GM23338 (cell line): ENCODE data around the gene BACE2. TPM values are rescaled to one million over a fixed set of nuclear protein-coding genes. Genes with fewer than 3 reads are reported as not detected.

ENCODE experiments used
- ATAC-seq: fragments of 200-7000 bp; cut with Tn5 transposase; 3 replicates; pipeline ENCODE4 v1.9.1; 2020
- DNase-seq: peaks from one replicate; pipeline ENCODE4 v3.0.0-alpha.2; 2015; ENCODE audit warnings: low spot score
- H2AFZ ChIP-seq: fragments of 200-600 bp; sonication (generic); 2 replicates; pipeline ENCODE4 v1.8.0; 2016; ENCODE audit warnings: antibody characterized with exemption, mild to moderate bottlenecking, moderate library complexity
- H3F3A ChIP-seq: fragments of 200-600 bp; sonication (generic); replicated peaks from 2 replicates; pipeline ENCODE4 v1.8.0; 2017; ENCODE audit warnings: antibody characterized with exemption, mixed run types, low read depth
- H3K27ac ChIP-seq: fragments of 200-600 bp; sonication (generic); 2 replicates; pipeline ENCODE4 v1.6.1; 2016; ENCODE audit warnings: low read depth
- H3K27me3 ChIP-seq: fragments of 200-600 bp; sonication (generic); 2 replicates; pipeline ENCODE4 v1.8.0; 2016; ENCODE audit warnings: mild to moderate bottlenecking, mixed run types, moderate library complexity; ENCODE audit not compliant: insufficient read depth
- H3K36me3 ChIP-seq: fragments of 200-600 bp; sonication (generic); 2 replicates; pipeline ENCODE4 v1.8.0; 2016; ENCODE audit warnings: mild to moderate bottlenecking; ENCODE audit not compliant: insufficient read depth
- H3K4me1 ChIP-seq: fragments of 200-600 bp; sonication (generic); 2 replicates; pipeline ENCODE4 v1.8.0; 2016; ENCODE audit warnings: mild to moderate bottlenecking, moderate library complexity; ENCODE audit not compliant: insufficient read depth
- H3K4me2 ChIP-seq: fragments of 200-600 bp; sonication (generic); 2 replicates; pipeline ENCODE4 v1.7.1; 2017; ENCODE audit warnings: mixed run types
- H3K4me3 ChIP-seq: fragments of 200-600 bp; sonication (generic); 2 replicates; pipeline ENCODE4 v1.6.1; 2016; ENCODE audit warnings: mixed run types
- H3K79me2 ChIP-seq: fragments of 200-600 bp; sonication (generic); replicated peaks from 2 replicates; pipeline ENCODE4 v1.8.0; 2017; ENCODE audit warnings: mild to moderate bottlenecking; ENCODE audit not compliant: insufficient read depth
- H3K9me2 ChIP-seq: fragments of 200-600 bp; sonication (generic); 2 replicates; pipeline ENCODE4 v1.8.0; 2017; ENCODE audit not compliant: insufficient read depth
- H4K20me1 ChIP-seq: fragments of 200-600 bp; sonication (generic); replicated peaks from 2 replicates; pipeline ENCODE4 v1.8.0; 2017; ENCODE audit warnings: mild to moderate bottlenecking; ENCODE audit not compliant: insufficient read depth
- H3K27ac Mint-ChIP-seq: 2 replicates; pipeline ENCODE4 v1.8.0; 2020; ENCODE audit warnings: inconsistent platforms, mild to moderate bottlenecking, moderate library complexity, mixed read lengths
- H3K27me3 Mint-ChIP-seq: 3 replicates; pipeline ENCODE4 v1.8.0; 2022; ENCODE audit warnings: low read depth, mild to moderate bottlenecking, moderate library complexity, mixed read lengths, inconsistent platforms; ENCODE audit not compliant: insufficient read depth, poor library complexity
- H3K36me3 Mint-ChIP-seq: 3 replicates; pipeline ENCODE4 v1.8.0; 2021; ENCODE audit warnings: low read depth, mild to moderate bottlenecking, inconsistent platforms, moderate library complexity, mixed read lengths
- H3K4me1 Mint-ChIP-seq: 3 replicates; pipeline ENCODE4 v1.8.0; 2020; ENCODE audit warnings: mild to moderate bottlenecking, inconsistent platforms, mixed read lengths
- H3K4me3 Mint-ChIP-seq: 3 replicates; pipeline ENCODE4 v1.8.0; 2021; ENCODE audit warnings: moderate library complexity, mild to moderate bottlenecking, inconsistent platforms, mixed read lengths
- H3K9me3 Mint-ChIP-seq: 3 replicates; pipeline ENCODE4 v1.8.0; 2020; ENCODE audit warnings: moderate library complexity, mild to moderate bottlenecking, inconsistent platforms, mixed read lengths
- CREB1 ChIP-seq: fragments of 250-450 bp; sonication (Bioruptor Pico); IDR thresholded peaks from 2 replicates; pipeline ENCODE4 v1.5.0; 2020; ENCODE audit warnings: low read depth, mild to moderate bottlenecking, moderate library complexity
- EZH2 ChIP-seq: fragments of 200-600 bp; sonication (generic); IDR thresholded peaks from one replicate; pipeline ENCODE4 v1.8.0; 2017; ENCODE audit warnings: antibody characterized with exemption, mild to moderate bottlenecking, low read depth; ENCODE audit not compliant: unreplicated experiment
- EZH2phosphoT487 ChIP-seq: fragments of 200-600 bp; sonication (generic); IDR thresholded peaks from one replicate; pipeline ENCODE4 v1.8.1; 2018; ENCODE audit warnings: antibody characterized with exemption; ENCODE audit not compliant: unreplicated experiment
- NANOG ChIP-seq: IDR thresholded peaks from 2 replicates; pipeline ENCODE4 v1.6.1; 2016; ENCODE audit warnings: antibody characterized with exemption, borderline replicate concordance
- STAT1 ChIP-seq: IDR thresholded peaks from one replicate; pipeline ENCODE4 v1.6.1; 2016; ENCODE audit warnings: antibody characterized with exemption; ENCODE audit not compliant: unreplicated experiment
- ZNF114 ChIP-seq: fragments of 250-450 bp; sonication (Bioruptor Pico); IDR thresholded peaks from 2 replicates; pipeline ENCODE4 v1.5.0; 2020; ENCODE audit warnings: mild to moderate bottlenecking, moderate library complexity
- polyA plus RNA-seq: library from polyadenylated mRNA; unstranded; fragments of >200 nt; fragmentation: Nextera tagmentation; extraction: Ambion mirVana; gene quantifications from 2 replicates; pipeline ENCODE4 v1.2.1, GENCODE V29; 2016
- total RNA-seq: library from RNA; depleted of rRNA; stranded (reverse); fragments of >200 nt; shearing (Covaris generic); gene quantifications from 2 replicates; pipeline ENCODE4 v1.2.3, GENCODE V29; 2014
- TF ChIP-seq, protein P1 (sequence below): IDR thresholded peaks from one replicate; pipeline ENCODE4 v1.6.1; 2018; ENCODE audit warnings: antibody characterized with exemption; ENCODE audit not compliant: unreplicated experiment
- TF ChIP-seq, protein P2 (sequence below): IDR thresholded peaks from 2 replicates; pipeline ENCODE4 v1.6.1; 2016; ENCODE audit warnings: antibody characterized with exemption
- TF ChIP-seq, protein P3 (sequence below), 2 experiments: fragments of 200-600 bp in 1 of 2; sonication (generic) in 1 of 2; conservative IDR thresholded peaks; 2 replicates each; pipeline versions ENCODE4 v1.5.1 to v1.6.1; 2016 to 2017; ENCODE audit warnings: antibody characterized with exemption in 2 of 2, low read depth in 2 of 2, mild to moderate bottlenecking in 2 of 2, moderate library complexity in 1 of 2

BACE2 gene
- total and polyA plus RNA-seq, 2 experiments from 2014 or later = 3.5 to 6.8 TPM

DNA sequence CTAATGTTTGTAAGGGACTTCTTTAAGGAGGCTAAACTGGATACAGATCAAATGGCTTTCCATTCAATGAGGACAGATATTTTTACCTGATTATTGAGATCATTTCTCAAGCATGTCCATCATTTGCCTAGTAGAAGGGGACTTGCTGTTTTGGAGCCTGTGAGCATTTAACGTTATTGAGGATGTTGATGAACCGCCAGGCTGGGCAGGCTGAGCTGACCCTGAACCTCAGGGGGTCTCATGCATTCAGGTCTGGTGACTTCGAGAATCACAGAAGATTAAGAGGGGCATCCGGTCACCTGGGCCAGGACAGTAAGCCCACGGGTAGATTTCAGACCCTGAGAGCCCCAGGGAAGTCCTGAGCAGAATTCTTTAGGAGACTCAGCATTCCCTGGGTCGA, 63.1 kb downstream of the BACE2 start:
- H3K9me3 Mint-ChIP-seq = no peaks in the 10 kb centered on the region; the same call in 2 of the 3 replicates

DNA sequence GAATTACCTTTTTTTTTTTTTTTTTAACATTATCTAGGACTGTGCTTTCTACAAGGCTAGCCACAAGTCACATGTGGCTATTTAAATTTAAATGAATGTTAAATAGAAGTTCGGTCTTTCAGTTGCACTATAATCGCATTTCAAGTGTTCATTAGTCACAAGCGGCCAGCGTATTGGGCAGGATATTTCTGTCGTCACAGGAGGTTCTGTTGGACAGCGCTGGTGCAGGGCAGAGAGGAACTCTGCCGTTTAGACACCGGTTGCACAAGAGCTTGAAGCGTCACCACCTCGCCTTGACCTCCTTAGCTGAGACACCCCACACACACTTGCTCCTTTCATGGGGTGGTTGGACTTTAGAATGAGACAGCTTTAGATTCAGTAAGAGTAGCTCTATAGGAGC, 64.1 kb downstream of the BACE2 start:
- H3K27me3 Mint-ChIP-seq = no peaks in the 10 kb centered on the region
- ATAC-seq = no peak
- H3K27ac ChIP-seq = no peak overlapping the region
- H3K9me2 ChIP-seq = peaks cover 9% of the 10 kb centered on the region
- H4K20me1 ChIP-seq = no peaks in the 10 kb centered on the region
- no peak for DNase-seq
- H3K36me3 Mint-ChIP-seq = peaks cover 7% of the 10 kb centered on the region; the same call in 2 of the 3 replicates
- H3K9me3 Mint-ChIP-seq = no peaks in the 10 kb centered on the region; the same call in 2 of the 3 replicates
- H3K27me3 ChIP-seq = no peaks in the 10 kb centered on the region
- H3K36me3 ChIP-seq = no peaks in the 10 kb centered on the region
- no peak overlapping the region for H3K4me3 ChIP-seq
- peaks cover 11% of the 10 kb centered on the region; the same call in 2 of the 3 replicates for H3K4me1 Mint-ChIP-seq
- H3F3A ChIP-seq = no peaks in the 10 kb centered on the region
- H3K27ac Mint-ChIP-seq = no peak overlapping the region
- H3K4me1 ChIP-seq = peaks cover 5% of the 10 kb centered on the region; the same call in 1 of the 2 replicates
- no peaks in the 10 kb centered on the region for H3K79me2 ChIP-seq
- no peak overlapping the region for H3K4me2 ChIP-seq
- H2AFZ ChIP-seq = no peak overlapping the region
- no peak overlapping the region for H3K4me3 Mint-ChIP-seq
- TF ChIP-seq, protein P1, sequence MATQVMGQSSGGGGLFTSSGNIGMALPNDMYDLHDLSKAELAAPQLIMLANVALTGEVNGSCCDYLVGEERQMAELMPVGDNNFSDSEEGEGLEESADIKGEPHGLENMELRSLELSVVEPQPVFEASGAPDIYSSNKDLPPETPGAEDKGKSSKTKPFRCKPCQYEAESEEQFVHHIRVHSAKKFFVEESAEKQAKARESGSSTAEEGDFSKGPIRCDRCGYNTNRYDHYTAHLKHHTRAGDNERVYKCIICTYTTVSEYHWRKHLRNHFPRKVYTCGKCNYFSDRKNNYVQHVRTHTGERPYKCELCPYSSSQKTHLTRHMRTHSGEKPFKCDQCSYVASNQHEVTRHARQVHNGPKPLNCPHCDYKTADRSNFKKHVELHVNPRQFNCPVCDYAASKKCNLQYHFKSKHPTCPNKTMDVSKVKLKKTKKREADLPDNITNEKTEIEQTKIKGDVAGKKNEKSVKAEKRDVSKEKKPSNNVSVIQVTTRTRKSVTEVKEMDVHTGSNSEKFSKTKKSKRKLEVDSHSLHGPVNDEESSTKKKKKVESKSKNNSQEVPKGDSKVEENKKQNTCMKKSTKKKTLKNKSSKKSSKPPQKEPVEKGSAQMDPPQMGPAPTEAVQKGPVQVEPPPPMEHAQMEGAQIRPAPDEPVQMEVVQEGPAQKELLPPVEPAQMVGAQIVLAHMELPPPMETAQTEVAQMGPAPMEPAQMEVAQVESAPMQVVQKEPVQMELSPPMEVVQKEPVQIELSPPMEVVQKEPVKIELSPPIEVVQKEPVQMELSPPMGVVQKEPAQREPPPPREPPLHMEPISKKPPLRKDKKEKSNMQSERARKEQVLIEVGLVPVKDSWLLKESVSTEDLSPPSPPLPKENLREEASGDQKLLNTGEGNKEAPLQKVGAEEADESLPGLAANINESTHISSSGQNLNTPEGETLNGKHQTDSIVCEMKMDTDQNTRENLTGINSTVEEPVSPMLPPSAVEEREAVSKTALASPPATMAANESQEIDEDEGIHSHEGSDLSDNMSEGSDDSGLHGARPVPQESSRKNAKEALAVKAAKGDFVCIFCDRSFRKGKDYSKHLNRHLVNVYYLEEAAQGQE = no peak
- no peak for TF ChIP-seq ZNF114 (CRISPR knock-in tag)
- no peak for TF ChIP-seq STAT1
- TF ChIP-seq NANOG = no peak
- TF ChIP-seq, protein P2, sequence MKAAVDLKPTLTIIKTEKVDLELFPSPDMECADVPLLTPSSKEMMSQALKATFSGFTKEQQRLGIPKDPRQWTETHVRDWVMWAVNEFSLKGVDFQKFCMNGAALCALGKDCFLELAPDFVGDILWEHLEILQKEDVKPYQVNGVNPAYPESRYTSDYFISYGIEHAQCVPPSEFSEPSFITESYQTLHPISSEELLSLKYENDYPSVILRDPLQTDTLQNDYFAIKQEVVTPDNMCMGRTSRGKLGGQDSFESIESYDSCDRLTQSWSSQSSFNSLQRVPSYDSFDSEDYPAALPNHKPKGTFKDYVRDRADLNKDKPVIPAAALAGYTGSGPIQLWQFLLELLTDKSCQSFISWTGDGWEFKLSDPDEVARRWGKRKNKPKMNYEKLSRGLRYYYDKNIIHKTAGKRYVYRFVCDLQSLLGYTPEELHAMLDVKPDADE = no peak
- TF ChIP-seq, protein P3, sequence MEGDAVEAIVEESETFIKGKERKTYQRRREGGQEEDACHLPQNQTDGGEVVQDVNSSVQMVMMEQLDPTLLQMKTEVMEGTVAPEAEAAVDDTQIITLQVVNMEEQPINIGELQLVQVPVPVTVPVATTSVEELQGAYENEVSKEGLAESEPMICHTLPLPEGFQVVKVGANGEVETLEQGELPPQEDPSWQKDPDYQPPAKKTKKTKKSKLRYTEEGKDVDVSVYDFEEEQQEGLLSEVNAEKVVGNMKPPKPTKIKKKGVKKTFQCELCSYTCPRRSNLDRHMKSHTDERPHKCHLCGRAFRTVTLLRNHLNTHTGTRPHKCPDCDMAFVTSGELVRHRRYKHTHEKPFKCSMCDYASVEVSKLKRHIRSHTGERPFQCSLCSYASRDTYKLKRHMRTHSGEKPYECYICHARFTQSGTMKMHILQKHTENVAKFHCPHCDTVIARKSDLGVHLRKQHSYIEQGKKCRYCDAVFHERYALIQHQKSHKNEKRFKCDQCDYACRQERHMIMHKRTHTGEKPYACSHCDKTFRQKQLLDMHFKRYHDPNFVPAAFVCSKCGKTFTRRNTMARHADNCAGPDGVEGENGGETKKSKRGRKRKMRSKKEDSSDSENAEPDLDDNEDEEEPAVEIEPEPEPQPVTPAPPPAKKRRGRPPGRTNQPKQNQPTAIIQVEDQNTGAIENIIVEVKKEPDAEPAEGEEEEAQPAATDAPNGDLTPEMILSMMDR (conservative IDR thresholded peaks at IDR 0.05; ENCODE audit: low read depth in 2 of 2) = no peak

More for the DNA sequence above, 63.1 kb downstream of the BACE2 start:
- Histone ChIP-seq H4K20me1 (no peaks in the 10 kb centered on the region), H3K4me1 (peaks cover 5% of the 10 kb centered on the region; the same call in 1 of the 2 replicates), H2AFZ (no peak overlapping the region), H3K9me2 (peaks cover 9% of the 10 kb centered on the region), H3K4me2 (no peak overlapping the region), H3K36me3 (no peaks in the 10 kb centered on the region), H3K4me3 (no peak overlapping the region), H3K27me3 (no peaks in the 10 kb centered on the region), H3K27ac (no peak overlapping the region), H3F3A (no peaks in the 10 kb centered on the region), H3K79me2 (no peaks in the 10 kb centered on the region)
- DNase-seq = no peak
- Mint-ChIP-seq H3K4me3 (no peak overlapping the region), H3K27me3 (no peaks in the 10 kb centered on the region), H3K27ac (no peak overlapping the region), H3K36me3 (peaks cover 7% of the 10 kb centered on the region; the same call in 2 of the 3 replicates), H3K4me1 (peaks cover 11% of the 10 kb centered on the region; the same call in 2 of the 3 replicates)
- ATAC-seq = no peak
- TF ChIP-seq, protein P3 (conservative IDR thresholded peaks at IDR 0.05; ENCODE audit: low read depth in 2 of 2) = no peak
- TF ChIP-seq CREB1 (CRISPR knock-in tag) = no peak
- TF ChIP-seq, protein P1 = no peak
- no peak for TF ChIP-seq EZH2phosphoT487
- TF ChIP-seq EZH2 = no peak
- TF ChIP-seq NANOG = no peak
